ENCODE measurements around the gene SLC35B2. TPM values are rescaled to one million over a fixed set of nuclear protein-coding genes. Genes with fewer than 3 reads are reported as not detected.

The SLC35B2 gene
- total and polyA plus RNA-seq, 10 of the 15 experiments (the other 5 are each of a cell fraction or from before 2014, with no cell fraction given), result 11.3 to 45.4 (median 33.8) TPM

- Histone ChIP-seq H4K20me1 (ENCODE audit: control insufficient read depth, insufficient read depth) (no peaks in the 10 kb centered on the region), H3K27me3 (replicated peaks in 1 of 2; ENCODE audit: control insufficient read depth in 2 of 2, insufficient read depth in 2 of 2, low read length in 1 of 2) (no peaks in the 10 kb centered on the region), H3K36me3 (ENCODE audit: control insufficient read depth in 2 of 2, insufficient read depth in 2 of 2, low read length in 1 of 2) (peaks cover 13 to 21% of the 10 kb centered on the region in 2 experiments), H3K4me1 (ENCODE audit: control insufficient read depth, insufficient read depth, low read length) (peaks cover 69% of the 10 kb centered on the region), H3K4me3 (peak overlapping the region; percentile 98), H3K27ac (ENCODE audit: control insufficient read depth, insufficient read depth) (peak overlapping the region; percentile 99), H3K9me3 (replicated peaks; ENCODE audit: control insufficient read depth, insufficient read depth, low read length) (no peaks in the 10 kb centered on the region), H2AFZ (ENCODE audit: control insufficient read depth, low read depth, low read length) (no peak overlapping the region), H3K79me2 (ENCODE audit: control insufficient read depth, insufficient read depth, low read length) (peaks cover 73% of the 10 kb centered on the region), H3K4me2 (ENCODE audit: control insufficient read depth, insufficient read depth) (peak overlapping the region; percentile 98), H3K9ac (ENCODE audit: control insufficient read depth, insufficient read depth, low read length) (peak overlapping the region; percentile 90)
- ChIA-PET POLR2A (interaction anchor here (0.5 to 10.7 kb wide), 11 partner anchors 8 to 624 kb away, joined by 3 to 131 read pairs (median 5); partner anchors contain the start of genes HSP90AB1, MYMX, SLC29A1 and VEGFA), RAD21 (ENCODE audit: unreplicated experiment) (interaction anchor here (0.6 to 2.2 kb wide), 8 partner anchors 9 to 184 kb away, joined by 3 to 12 read pairs (median 5); partner anchors contain the start of genes HSP90AB1 and SLC29A1), SMC1A (ENCODE audit: uncharacterized antibody, unreplicated experiment) (interaction anchor here (0.7 to 2.2 kb wide), 8 partner anchors 9 to 167 kb away, joined by 3 to 18 read pairs (median 4); partner anchors contain the start of gene HSP90AB1), CTCF (interaction anchor here (0.7 to 2.5 kb wide), 16 partner anchors 9 to 492 kb away, joined by 3 to 24 read pairs (median 5); partner anchors contain the start of genes HSP90AB1 and VEGFA)
- 2% methylated on average over 7 of the region's 7 CpGs for WGBS (ENCODE audit: insufficient coverage, insufficient replicate concordance, low lambda C conversion rate, missing lambda C conversion rate)
- intact Hi-C loops (cut with micrococcal nuclease; ENCODE audit: unreplicated experiment), result no loop called here
- DNase-seq (ENCODE audit: low read depth, low spot score) (no peak), ATAC-seq (peak; percentile 1; the same call in 2 of the 3 replicates), FAIRE-seq (no peak)
- BruUV-seq (replicated peaks), result no TSS peak
- in situ Hi-C loops (cut with MboI), result no loop called here
- TF ChIP-seq SREBF1 (IDR thresholded peaks at IDR 0.05; ENCODE audit: low read length), result no peak
- peak; percentile 25; the same call in 1 of the 2 replicates for TF ChIP-seq SMARCA5 (IDR thresholded peaks at IDR 0.05)
- 0 out of 2 replicates have a peak, but pooled peaks have one; percentile 5 for TF ChIP-seq POLR2AphosphoS2 (IDR thresholded peaks at IDR 0.05; ENCODE audit: low read depth, low read length)
- TF ChIP-seq TBL1XR1 (IDR thresholded peaks at IDR 0.05; ENCODE audit: low read depth, low read length), result 0 out of 2 replicates have a peak, but pooled peaks have one; percentile 45
- TF ChIP-seq PKNOX1 (IDR thresholded peaks at IDR 0.05), result peak; percentile 77
- TF ChIP-seq BACH1 (IDR thresholded peaks at IDR 0.05; ENCODE audit: borderline replicate concordance), result peak; percentile 57; the same call in 1 of the 2 replicates
- peak; percentile 11; the same call in 1 of the 2 replicates for TF ChIP-seq HDGF (IDR thresholded peaks at IDR 0.05)
- peak; percentile 50; the same call in 1 of the 2 replicates for TF ChIP-seq GATAD2B (conservative IDR thresholded peaks at IDR 0.05; ENCODE audit: low read depth)
- TF ChIP-seq, protein P1, sequence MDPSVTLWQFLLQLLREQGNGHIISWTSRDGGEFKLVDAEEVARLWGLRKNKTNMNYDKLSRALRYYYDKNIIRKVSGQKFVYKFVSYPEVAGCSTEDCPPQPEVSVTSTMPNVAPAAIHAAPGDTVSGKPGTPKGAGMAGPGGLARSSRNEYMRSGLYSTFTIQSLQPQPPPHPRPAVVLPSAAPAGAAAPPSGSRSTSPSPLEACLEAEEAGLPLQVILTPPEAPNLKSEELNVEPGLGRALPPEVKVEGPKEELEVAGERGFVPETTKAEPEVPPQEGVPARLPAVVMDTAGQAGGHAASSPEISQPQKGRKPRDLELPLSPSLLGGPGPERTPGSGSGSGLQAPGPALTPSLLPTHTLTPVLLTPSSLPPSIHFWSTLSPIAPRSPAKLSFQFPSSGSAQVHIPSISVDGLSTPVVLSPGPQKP (IDR thresholded peaks at IDR 0.05; ENCODE audit: low read depth, low read length), result no peak
- peak; percentile 82 for TF ChIP-seq POLR2AphosphoS5 (IDR thresholded peaks at IDR 0.05; ENCODE audit: low read length)
- 0 out of 4 replicates have a peak, but pooled peaks of 1 of the 2 experiments have one; percentile 8 for TF ChIP-seq IKZF2 (IDR thresholded peaks at IDR 0.05)
- TF ChIP-seq TCF12 (IDR thresholded peaks at IDR 0.05; ENCODE audit: low read depth, low read length), result no peak
- TF ChIP-seq REST (IDR thresholded peaks at IDR 0.05; ENCODE audit: low read depth, low read length), result peak; percentile 2; the same call in 1 of the 2 replicates
Measured at GRCh38 chr6:44262467-44263353, 5.4 kb upstream of the SLC35B2 start.

Measured in GM12878 (cell line).